Right lobe of liver (tissue), 6 donors: ENCODE results near the gene ADAMTS16. TPM values are rescaled to one million over a fixed set of nuclear protein-coding genes. Genes with fewer than 3 reads are reported as not detected.

Experiments
- ATAC-seq, 4 donors: fragments of 200-7000 bp; cut with Tn5 transposase; one replicate each; pipeline ENCODE4 v1.9.1; 2020; ENCODE audit warnings: mild to moderate bottlenecking in 4 of 4, moderate library complexity in 4 of 4
- DNase-seq, 3 donors: peaks; one replicate each; pipeline ENCODE4 v3.0.0-alpha.2; 2020
- H3K27ac ChIP-seq, 3 donors: fragments of 200-600 bp; one replicate each; pipeline ENCODE4 v1.8.0; 2022
- H3K27me3 ChIP-seq, 2 donors: fragments of 200-600 bp; one replicate each; pipeline ENCODE4 v1.8.0; 2022
- H3K36me3 ChIP-seq, 4 donors: fragments of 200-600 bp; sonication (generic) in 1 of 4; one replicate each; pipeline versions ENCODE4 v1.5.1 to v1.8.0; 2017 to 2022; ENCODE audit warnings: control low read depth in 1 of 4
- H3K4me1 ChIP-seq, 4 donors: fragments of 200-600 bp; sonication (generic) in 1 of 4; one replicate each; pipeline versions ENCODE4 v1.5.1 to v1.8.0; 2017 to 2022; ENCODE audit warnings: control low read depth in 1 of 4
- H3K4me3 ChIP-seq, 3 donors: fragments of 200-600 bp; one replicate each; pipeline ENCODE4 v1.8.0; 2022
- H3K9me3 ChIP-seq, 4 donors: fragments of 200-600 bp; sonication (generic) in 1 of 4; one replicate each; pipeline versions ENCODE4 v1.5.1 to v1.8.0; 2017 to 2022; ENCODE audit warnings: control low read depth in 1 of 4
- CTCF ChIP-seq, 4 donors: fragments of 200-600 bp in 3 of 4; fragments of 450-650 bp in 1 of 4; IDR thresholded peaks; one replicate each; pipeline versions ENCODE4 v1.5.1 to v1.8.0; 2016 to 2022; ENCODE audit warnings: antibody characterized with exemption in 4 of 4, mild to moderate bottlenecking in 2 of 4
- POLR2A ChIP-seq: fragments of 450-650 bp; IDR thresholded peaks from one replicate; pipeline ENCODE4 v1.6.1; 2017; ENCODE audit warnings: antibody characterized with exemption, mild to moderate bottlenecking
- WGBS: methylation state at CpG from one replicate; pipeline ENCODE4 v1.1.6; 2018; ENCODE audit warnings: low coverage, low lambda C conversion rate; ENCODE audit not compliant: insufficient coverage; ENCODE audit errors: missing lambda C conversion rate; 5-methylcytosine and 5-hydroxymethylcytosine counted together
- intact Hi-C, 2 donors: fragments of 100-400 bp; cut with DNase I; formaldehyde crosslinking; loops; one replicate each; pipeline versions ENCODE4 v1.11.2 to v1.14.1; 2022
- total RNA-seq, 6 experiments: library from RNA; depleted of rRNA in 2 of 6; stranded (reverse); fragments of >200 nt in 2 of 6; fragmentation: NEBNext Ultra II Directional in 3 of 6; extraction: Animal tissue kit (Norgen Biotek cat#: 25700) in 3 of 6; gene quantifications; one replicate each; pipeline versions ENCODE4 v1.1.0 to v1.2.4, GENCODE V29; 2016 to 2023
- donor health status: DM: no; HTN: yes; CAD: no.
- donor health status: DM: no; HTN: no; CAD: no.
- donor health status: DM: no; HTN: no; CAD: no.
- donor health status: DM: no; HTN: yes; CAD: no.
- donor health status: DM: no; HTN: yes; CAD: no.

Gene ADAMTS16
- total RNA-seq, 6 experiments from 2014 or later: not detected

- no peak for TF ChIP-seq POLR2A
- TF ChIP-seq CTCF (IDR thresholded peaks at IDR 0.05): no peak
- no peak for DNase-seq
- Histone ChIP-seq H3K27me3 (no peaks in the 10 kb centered on the region), H3K36me3 (no peaks in the 10 kb centered on the region), H3K27ac (no peak overlapping the region), H3K4me1 (no peaks in the 10 kb centered on the region), H3K9me3 (no peaks in the 10 kb centered on the region), H3K4me3 (no peak overlapping the region)
- WGBS: 38% methylated on average over 3 of the region's 3 CpGs
- no peak for ATAC-seq
- intact Hi-C loops: no loop called here
Measured at GRCh38 chr5:5124231-5124630, 15.9 kb upstream of the ADAMTS16 start.

GRCh38 chr5:5126444-5126843 is 13.7 kb upstream of the ADAMTS16 start:
- ATAC-seq: no peak
- no peaks in the 10 kb centered on the region for H3K27me3 ChIP-seq
- WGBS: 44% methylated on average over 7 of the region's 7 CpGs
- no peak overlapping the region for H3K27ac ChIP-seq
- intact Hi-C loops: no loop called here
- DNase-seq: no peak
- no peak overlapping the region for H3K4me3 ChIP-seq
- H3K9me3 ChIP-seq: no peaks in the 10 kb centered on the region
- TF ChIP-seq POLR2A (no peak), CTCF (IDR thresholded peaks at IDR 0.05) (no peak)
- no peaks in the 10 kb centered on the region for H3K4me1 ChIP-seq
- no peaks in the 10 kb centered on the region for H3K36me3 ChIP-seq

GRCh38 chr5:5128766-5129165 is 11.4 kb upstream of the ADAMTS16 start:
- Histone ChIP-seq H3K4me1 (no peaks in the 10 kb centered on the region), H3K4me3 (no peak overlapping the region), H3K27ac (no peak overlapping the region), H3K9me3 (no peaks in the 10 kb centered on the region), H3K36me3 (no peaks in the 10 kb centered on the region), H3K27me3 (no peaks in the 10 kb centered on the region)
- ATAC-seq (no peak), DNase-seq (no peak)
- intact Hi-C loops: no loop called here
- 66% methylated on average over 8 of the region's 8 CpGs for WGBS
- TF ChIP-seq CTCF (IDR thresholded peaks at IDR 0.05): no peak

- TF ChIP-seq POLR2A: no peak
- TF ChIP-seq CTCF (IDR thresholded peaks at IDR 0.05): no peak
- no peaks in the 10 kb centered on the region for H3K36me3 ChIP-seq
Measured at GRCh38 chr5:5132234-5132633, 7.9 kb upstream of the ADAMTS16 start.

More at GRCh38 chr5:5132234-5132633, 7.9 kb upstream of the ADAMTS16 start:
- Histone ChIP-seq H3K27ac (no peak overlapping the region), H3K4me3 (no peak overlapping the region), H3K27me3 (no peaks in the 10 kb centered on the region), H3K9me3 (no peaks in the 10 kb centered on the region), H3K4me1 (peaks cover 0 to 15% (median 6%) of the 10 kb centered on the region in 4 donors)
- ATAC-seq (no peak), DNase-seq (no peak)
- WGBS: 80% methylated on average over 8 of the region's 10 CpGs
- intact Hi-C loops: loop anchor here in 1 of 2 donors (10.0 kb wide), 1 partner anchor 263 kb away; no protein-coding TSS in a partner anchor
